Activated naive CD8-positive, alpha-beta T cell treated with anti-CD3 and anti-CD28 coated beads, Interleukin-2, amount 50 U/mL, for 24 hours (primary cell): ENCODE results near the gene CCDC200.
"Not testable (repeated sequence)": the region's sequence is repeated elsewhere in the genome, so short reads cannot be mapped to it uniquely, and the experiment has no call there.

ENCODE experiments used
- ATAC-seq: fragments of 150-1000 bp; cut with Tn5 transposase; one replicate; pipeline ENCODE4 v1.10.0; 2021
- DNase-seq: peaks from one replicate; pipeline ENCODE4 v3.0.0; 2021
- H3K27ac Mint-ChIP-seq: one replicate; pipeline ENCODE4 v1.8.0; 2021; ENCODE audit warnings: mild to moderate bottlenecking, mixed read lengths
- H3K27me3 Mint-ChIP-seq: one replicate; pipeline ENCODE4 v1.8.0; 2021; ENCODE audit warnings: mixed read lengths
- H3K36me3 Mint-ChIP-seq: one replicate; pipeline ENCODE4 v1.8.0; 2021; ENCODE audit warnings: low read depth, mixed read lengths
- H3K4me1 Mint-ChIP-seq: one replicate; pipeline ENCODE4 v1.8.0; 2021; ENCODE audit warnings: mixed read lengths
- H3K4me3 Mint-ChIP-seq: one replicate; pipeline ENCODE4 v1.8.0; 2021; ENCODE audit warnings: mild to moderate bottlenecking, moderate library complexity, mixed read lengths
- H3K9me3 Mint-ChIP-seq: one replicate; pipeline ENCODE4 v1.8.0; 2021; ENCODE audit warnings: mixed read lengths

Gene CCDC200

DNA sequence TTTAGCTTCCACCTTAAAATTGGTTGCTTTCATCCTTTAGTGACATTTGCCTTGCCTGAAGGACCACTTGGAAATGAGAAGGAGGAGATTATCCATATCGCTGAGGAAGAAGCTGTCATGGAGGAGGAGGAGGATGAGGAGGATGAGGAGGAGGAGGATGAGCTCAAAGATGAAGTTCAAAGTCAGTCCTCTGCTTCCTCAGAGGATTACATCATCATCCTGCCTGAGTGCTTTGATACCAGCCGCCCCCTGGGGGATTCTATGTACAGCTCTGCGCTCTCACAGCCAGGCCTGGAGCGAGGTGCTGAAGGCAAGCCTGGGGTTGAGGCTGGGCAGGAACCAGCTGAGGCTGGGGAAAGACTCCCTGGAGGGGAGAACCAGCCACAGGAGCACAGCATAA lies 28.3 kb downstream of the CCDC200 start:
- peaks cover 8% of the 10 kb centered on the region for H3K4me1 Mint-ChIP-seq
- H3K27ac Mint-ChIP-seq: peak overlapping the region; percentile 36
- no peaks in the 10 kb centered on the region for H3K9me3 Mint-ChIP-seq
- no peaks in the 10 kb centered on the region for H3K27me3 Mint-ChIP-seq
- ATAC-seq: peak; percentile 46
- peaks cover 39% of the 10 kb centered on the region for H3K36me3 Mint-ChIP-seq
- no peak overlapping the region for H3K4me3 Mint-ChIP-seq
- DNase-seq: no peak

DNA sequence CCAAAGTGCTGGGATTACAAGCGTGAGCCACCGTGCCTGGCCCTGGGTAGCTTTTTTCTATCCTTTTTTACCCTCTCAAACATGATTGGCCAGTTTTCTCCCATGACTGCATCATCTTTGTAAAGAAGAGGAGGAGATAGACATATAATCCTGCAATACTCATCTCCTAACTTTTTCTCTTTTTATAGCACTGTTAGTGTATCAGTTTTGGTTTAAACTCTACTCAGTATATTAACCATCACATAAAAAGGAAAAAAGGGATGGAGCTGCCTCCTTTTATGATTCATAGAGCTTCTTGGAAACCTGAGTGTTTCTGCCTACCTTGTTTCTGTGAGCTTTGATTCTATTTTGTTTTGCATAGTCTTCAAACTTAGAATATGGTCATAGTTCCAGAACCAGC lies 28.8 kb downstream of the CCDC200 start:
- no peak overlapping the region for H3K4me3 Mint-ChIP-seq
- no peak for ATAC-seq
- no peaks in the 10 kb centered on the region for H3K27me3 Mint-ChIP-seq
- peak overlapping the region; percentile 36 for H3K27ac Mint-ChIP-seq
- H3K9me3 Mint-ChIP-seq: no peaks in the 10 kb centered on the region
- peaks cover 44% of the 10 kb centered on the region for H3K36me3 Mint-ChIP-seq
- DNase-seq: no peak
- H3K4me1 Mint-ChIP-seq: peaks cover 8% of the 10 kb centered on the region

DNA sequence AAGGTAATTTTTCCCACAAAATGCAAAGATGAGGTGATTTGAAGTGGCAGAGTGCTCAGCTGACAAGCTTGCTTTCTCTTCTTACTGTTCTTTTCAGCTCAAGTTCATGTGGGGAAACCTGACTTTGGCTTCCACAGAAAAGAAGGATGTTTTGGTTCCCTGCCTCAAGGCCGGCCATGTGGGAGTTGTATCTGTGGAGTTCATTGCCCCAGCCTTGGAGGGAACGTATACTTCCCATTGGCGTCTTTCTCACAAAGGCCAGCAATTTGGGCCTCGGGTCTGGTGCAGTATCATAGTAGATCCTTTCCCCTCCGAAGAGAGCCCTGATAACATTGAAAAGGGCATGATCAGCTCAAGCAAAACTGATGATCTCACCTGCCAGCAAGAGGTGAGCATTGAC lies 35.2 kb downstream of the CCDC200 start:
- H3K4me3 Mint-ChIP-seq: no peak overlapping the region
- H3K27me3 Mint-ChIP-seq: no peaks in the 10 kb centered on the region
- ATAC-seq: no peak
- no peak for DNase-seq
- H3K27ac Mint-ChIP-seq: no peak overlapping the region
- peaks cover 52% of the 10 kb centered on the region for H3K36me3 Mint-ChIP-seq
- H3K9me3 Mint-ChIP-seq: no peaks in the 10 kb centered on the region
- no peaks in the 10 kb centered on the region for H3K4me1 Mint-ChIP-seq

DNA sequence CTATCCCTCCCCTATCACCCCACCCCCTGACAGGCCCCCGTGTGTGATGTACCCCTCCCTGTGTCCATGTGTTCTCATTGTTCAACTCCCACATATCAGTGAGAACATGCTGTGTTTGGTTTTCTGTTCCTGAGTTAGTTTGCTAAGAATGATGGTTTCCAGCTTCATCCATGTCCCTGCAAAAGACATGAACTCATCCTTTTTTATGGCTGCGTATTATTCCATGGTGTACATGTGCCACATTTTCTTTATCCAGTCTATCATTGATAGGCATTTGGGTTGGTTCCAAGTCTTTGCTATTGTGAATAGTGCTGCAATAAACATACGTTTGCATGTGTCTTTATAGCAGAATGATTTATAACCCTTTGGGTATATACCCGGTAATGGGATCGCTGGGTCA lies 41.8 kb downstream of the CCDC200 start:
- H3K36me3 Mint-ChIP-seq: peaks cover 32% of the 10 kb centered on the region
- not testable (repeated sequence) for H3K4me3 Mint-ChIP-seq, H3K27me3 Mint-ChIP-seq, H3K4me1 Mint-ChIP-seq, DNase-seq, H3K9me3 Mint-ChIP-seq, ATAC-seq, H3K27ac Mint-ChIP-seq

DNA sequence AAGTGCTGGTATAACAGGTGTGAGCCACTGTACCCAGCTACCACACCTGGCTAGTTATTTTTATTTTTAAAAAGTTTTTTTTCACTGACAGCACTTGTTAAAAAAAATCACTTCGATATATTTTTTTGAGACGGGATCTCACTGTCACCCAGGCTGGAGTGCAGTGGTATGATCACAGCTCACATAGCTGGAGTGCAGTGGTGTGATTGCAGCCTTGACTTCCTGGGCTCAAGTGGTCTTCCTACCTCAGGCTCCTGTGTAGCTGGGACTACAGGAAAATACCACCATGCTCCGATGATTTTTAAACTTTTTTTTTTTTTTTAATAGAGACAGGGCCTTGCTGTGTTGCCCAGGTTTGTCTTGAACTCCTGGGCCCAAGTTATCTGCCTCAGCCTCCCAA lies 44.5 kb downstream of the CCDC200 start:
- H3K4me1 Mint-ChIP-seq: no peaks in the 10 kb centered on the region

DNA sequence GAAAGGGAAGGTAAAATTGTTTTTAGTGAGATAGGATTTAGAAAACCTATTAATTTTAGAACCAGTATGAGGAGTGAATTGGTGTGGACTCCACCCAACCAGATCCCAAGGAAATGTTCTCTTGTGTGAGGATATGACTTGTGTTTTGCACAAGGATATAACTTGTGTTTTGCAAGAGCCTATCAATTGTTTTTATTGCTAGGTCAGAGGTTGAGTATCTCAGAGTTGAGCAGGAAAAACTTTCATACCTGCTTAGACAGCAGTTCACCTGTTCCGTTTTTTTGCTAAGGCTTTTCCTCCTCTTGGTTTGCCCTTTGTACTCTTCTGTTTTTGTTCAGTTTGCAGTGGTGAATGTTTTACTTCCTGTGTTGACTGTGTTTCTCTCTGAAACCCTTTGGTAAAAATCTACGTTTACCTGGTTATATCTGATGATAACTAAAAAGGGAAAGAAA lies 52.3 kb downstream of the CCDC200 start:
- H3K4me1 Mint-ChIP-seq: peaks cover 54% of the 10 kb centered on the region
- H3K27me3 Mint-ChIP-seq: no peaks in the 10 kb centered on the region
- peak overlapping the region; percentile 97 for H3K27ac Mint-ChIP-seq
- H3K9me3 Mint-ChIP-seq: no peaks in the 10 kb centered on the region
- ATAC-seq (no peak), DNase-seq (no peak)
- peaks cover 12% of the 10 kb centered on the region for H3K36me3 Mint-ChIP-seq
- peak overlapping the region; percentile 66 for H3K4me3 Mint-ChIP-seq

More for the DNA sequence above, 44.5 kb downstream of the CCDC200 start:
- DNase-seq (no peak), ATAC-seq (no peak)
- Mint-ChIP-seq H3K4me3 (no peak overlapping the region), H3K36me3 (peaks cover 15% of the 10 kb centered on the region), H3K27ac (no peak overlapping the region), H3K9me3 (no peaks in the 10 kb centered on the region), H3K27me3 (no peaks in the 10 kb centered on the region)

DNA sequence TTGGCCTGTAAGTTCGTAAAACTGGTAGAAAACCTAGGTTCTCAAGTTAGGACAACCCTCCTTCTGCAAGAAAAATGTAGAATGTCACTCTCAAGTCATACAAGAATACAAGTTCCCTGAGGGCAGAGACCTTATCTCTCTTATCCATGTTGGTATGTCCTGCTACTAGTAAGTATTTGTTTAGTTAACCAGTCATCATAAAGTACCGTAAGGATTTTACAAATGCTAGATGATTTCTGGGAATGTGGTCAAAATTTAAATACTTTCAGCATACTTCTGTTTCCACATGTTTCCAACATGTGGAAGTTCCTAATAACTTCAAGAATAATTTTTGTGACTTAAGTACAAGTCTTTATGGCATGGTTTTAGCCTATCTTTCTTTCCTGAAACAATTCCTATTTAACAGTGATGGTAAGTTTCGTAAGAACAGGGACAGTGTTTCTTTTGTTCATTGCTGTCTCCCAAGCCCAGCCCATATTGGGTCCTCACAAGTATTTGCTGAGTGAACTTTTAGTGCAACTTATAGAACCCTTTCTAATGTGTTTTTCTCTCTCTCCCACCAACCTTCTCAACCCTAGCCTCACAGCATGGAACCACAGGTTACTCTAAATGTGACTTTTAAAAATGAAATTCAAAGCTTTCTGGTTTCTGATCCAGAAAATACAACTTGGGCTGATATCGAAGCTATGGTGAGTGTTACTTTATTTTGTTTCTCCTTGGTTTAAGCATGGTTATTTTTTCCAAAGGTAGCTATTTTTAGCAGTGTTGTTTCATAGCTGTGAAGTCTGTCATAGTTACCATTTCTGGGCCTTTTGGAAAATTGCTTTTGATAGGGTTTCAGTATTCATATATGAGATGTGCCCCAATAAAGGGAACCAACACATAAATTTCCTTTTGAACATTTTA lies 53.0 kb downstream of the CCDC200 start:
- peak overlapping the region; percentile 66 for H3K4me3 Mint-ChIP-seq
- peak overlapping the region; percentile 97 for H3K27ac Mint-ChIP-seq
- no peaks in the 10 kb centered on the region for H3K9me3 Mint-ChIP-seq
- H3K27me3 Mint-ChIP-seq: no peaks in the 10 kb centered on the region
- DNase-seq (no peak), ATAC-seq (peak; percentile 31)
- H3K4me1 Mint-ChIP-seq: peaks cover 54% of the 10 kb centered on the region
- peaks cover 12% of the 10 kb centered on the region for H3K36me3 Mint-ChIP-seq

DNA sequence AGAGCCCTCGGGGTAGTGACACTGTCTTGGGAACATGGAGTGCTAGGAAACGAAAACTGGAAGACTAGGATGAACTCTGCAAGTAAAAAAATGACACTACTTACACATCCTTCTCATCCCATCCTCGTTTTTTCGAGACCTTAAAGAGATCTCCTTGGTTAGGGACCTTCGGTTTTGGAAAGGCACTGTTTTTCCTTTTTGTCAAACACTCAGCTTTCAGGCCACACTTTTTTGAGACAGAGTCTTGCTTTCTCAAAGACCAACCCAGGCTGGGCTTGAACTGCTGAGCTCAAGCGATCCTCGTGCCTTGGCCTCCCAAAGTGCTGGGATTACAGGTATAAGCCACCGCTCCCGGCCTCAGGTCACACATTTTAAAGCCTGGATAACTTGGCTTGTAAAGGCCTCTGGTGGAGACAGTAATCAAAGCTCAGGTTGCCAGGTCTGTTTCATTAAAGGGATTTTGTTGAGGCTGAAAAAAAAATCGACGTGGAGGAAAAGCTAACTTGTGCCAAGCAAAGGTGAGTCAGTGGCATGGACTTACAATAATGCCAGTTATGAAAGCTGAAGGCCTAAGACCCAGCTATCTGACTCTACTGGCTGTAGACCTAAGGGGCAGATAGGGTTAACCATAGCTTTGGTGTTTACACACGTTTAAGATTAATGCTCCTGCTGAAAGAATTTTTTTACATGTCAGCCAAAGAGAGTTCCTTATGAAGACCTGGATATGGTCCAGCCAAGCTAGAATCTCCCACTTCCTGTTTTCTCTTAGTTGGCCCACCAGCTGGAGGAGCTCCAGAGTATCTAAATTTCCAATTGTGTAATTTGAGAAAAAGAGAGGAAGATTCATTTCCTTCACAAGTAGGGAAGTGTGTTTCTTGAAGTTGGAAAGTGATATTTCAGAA lies 56.6 kb downstream of the CCDC200 start:
- ATAC-seq (no peak), DNase-seq (peak; percentile 19)
- peaks cover 7% of the 10 kb centered on the region for H3K36me3 Mint-ChIP-seq
- H3K27ac Mint-ChIP-seq: no peak overlapping the region
- H3K9me3 Mint-ChIP-seq: no peaks in the 10 kb centered on the region
- H3K4me1 Mint-ChIP-seq: peaks cover 44% of the 10 kb centered on the region
- H3K27me3 Mint-ChIP-seq: no peaks in the 10 kb centered on the region
- H3K4me3 Mint-ChIP-seq: no peak overlapping the region
